SK-N-SH treated with all-trans-retinoic acid at 6 μM for 48 hours (cell line): ENCODE data around the gene NEURL1.

ENCODE experiments used
- ATAC-seq: fragments of 200-7000 bp; cut with Tn5 transposase; 3 replicates; pipeline ENCODE4 v1.9.1; 2020; ENCODE audit warnings: mild to moderate bottlenecking, moderate library complexity
- ARNTL ChIP-seq: fragments of 450-650 bp; formaldehyde crosslinking; IDR thresholded peaks from 2 replicates; pipeline ENCODE4 v1.5.0; 2020; ENCODE audit warnings: low read depth, mild to moderate bottlenecking, moderate library complexity, borderline replicate concordance
- BACH2 ChIP-seq: fragments of 250-450 bp; sonication (Bioruptor Pico); IDR thresholded peaks from 2 replicates; pipeline ENCODE4 v1.9.0; 2021; ENCODE audit warnings: mild to moderate bottlenecking, borderline replicate concordance
- CREB5 ChIP-seq: fragments of 250-450 bp; sonication (Bioruptor Pico); IDR thresholded peaks from 2 replicates; pipeline ENCODE4 v1.5.1; 2020; ENCODE audit warnings: low read depth, mild to moderate bottlenecking, moderate library complexity
- CSDC2 ChIP-seq: fragments of 250-450 bp; sonication (Bioruptor Pico); IDR thresholded peaks from 2 replicates; pipeline ENCODE4 v1.5.0; 2020; ENCODE audit warnings: mild to moderate bottlenecking, moderate library complexity
- CSRNP3 ChIP-seq: fragments of 250-450 bp; sonication (Bioruptor Pico); IDR thresholded peaks from 2 replicates; pipeline ENCODE4 v1.5.1; 2021; ENCODE audit warnings: mild to moderate bottlenecking, moderate library complexity
- ESRRG ChIP-seq: fragments of 250-450 bp; sonication (Bioruptor Pico); IDR thresholded peaks from 2 replicates; pipeline ENCODE4 v1.6.1; 2021; ENCODE audit warnings: mild to moderate bottlenecking
- GLIS3 ChIP-seq: fragments of 250-450 bp; sonication (Bioruptor Pico); IDR thresholded peaks from 2 replicates; pipeline ENCODE4 v1.5.0; 2020; ENCODE audit warnings: mild to moderate bottlenecking, moderate library complexity
- ISL1 ChIP-seq: fragments of 250-450 bp; sonication (Bioruptor Pico); IDR thresholded peaks from 2 replicates; pipeline ENCODE4 v2.1.2; 2022; ENCODE audit warnings: mild to moderate bottlenecking, moderate library complexity
- OSR1 ChIP-seq: fragments of 250-450 bp; sonication (Bioruptor Pico); IDR thresholded peaks from 2 replicates; pipeline ENCODE4 v1.8.0; 2022; ENCODE audit warnings: moderate library complexity, mild to moderate bottlenecking, inconsistent platforms
- PATZ1 ChIP-seq: fragments of 250-450 bp; sonication (Bioruptor Pico); IDR thresholded peaks from 2 replicates; pipeline ENCODE4 v1.8.0; 2020; ENCODE audit warnings: mild to moderate bottlenecking, moderate library complexity, borderline replicate concordance
- POU6F1 ChIP-seq: fragments of 250-450 bp; sonication (Bioruptor Pico); IDR thresholded peaks from 2 replicates; pipeline ENCODE4 v1.8.0; 2021; ENCODE audit warnings: low read depth, mild to moderate bottlenecking, moderate library complexity, borderline replicate concordance
- PPARA ChIP-seq: fragments of 250-450 bp; sonication (Bioruptor Pico); IDR thresholded peaks from 2 replicates; pipeline ENCODE4 v1.5.0; 2020; ENCODE audit warnings: mild to moderate bottlenecking, borderline replicate concordance
- SNAI2 ChIP-seq: fragments of 250-450 bp; sonication (Bioruptor Pico); IDR thresholded peaks from 2 replicates; pipeline ENCODE4 v1.5.0; 2020; ENCODE audit warnings: mild to moderate bottlenecking, moderate library complexity
- TCF4 ChIP-seq: fragments of 250-450 bp; sonication (Bioruptor Pico); IDR thresholded peaks from 2 replicates; pipeline ENCODE4 v1.8.0; 2021; ENCODE audit warnings: mild to moderate bottlenecking, moderate library complexity, borderline replicate concordance
- TOX ChIP-seq: fragments of 250-450 bp; sonication (Bioruptor Pico); IDR thresholded peaks from 2 replicates; pipeline ENCODE4 v1.8.0; 2021; ENCODE audit warnings: mild to moderate bottlenecking, moderate library complexity, borderline replicate concordance
- ZFP3 ChIP-seq: fragments of 250-450 bp; sonication (Bioruptor Pico); IDR thresholded peaks from 2 replicates; pipeline ENCODE4 v1.5.0; 2020; ENCODE audit warnings: mild to moderate bottlenecking, moderate library complexity
- ZFP30 ChIP-seq: fragments of 450-650 bp; formaldehyde crosslinking; IDR thresholded peaks from 2 replicates; pipeline ENCODE4 v1.5.0; 2022; ENCODE audit warnings: mild to moderate bottlenecking, moderate library complexity
- ZNF565 ChIP-seq: fragments of 450-650 bp; formaldehyde crosslinking; conservative IDR thresholded peaks from 2 replicates; pipeline ENCODE4 v1.5.0; 2020; ENCODE audit warnings: low read depth, mild to moderate bottlenecking, moderate library complexity
- ZNF8 ChIP-seq: fragments of 450-650 bp; formaldehyde crosslinking; IDR thresholded peaks from 2 replicates; pipeline ENCODE4 v1.5.0; 2020; ENCODE audit warnings: mild to moderate bottlenecking, moderate library complexity

Gene NEURL1

GRCh38 chr10:103469201-103469600 lies 24.3 kb upstream of the NEURL1 start:
- no peak for TF ChIP-seq BACH2 (CRISPR knock-in tag)
- no peak for TF ChIP-seq CREB5
- no peak for TF ChIP-seq ZNF565 (CRISPR knock-in tag)
- no peak for TF ChIP-seq TOX
- TF ChIP-seq CSRNP3 (CRISPR knock-in tag) = no peak
- no peak for TF ChIP-seq TCF4 (CRISPR knock-in tag)
- TF ChIP-seq ZFP3 (CRISPR knock-in tag) = no peak
- TF ChIP-seq ISL1 (CRISPR knock-in tag) = no peak
- no peak for TF ChIP-seq ARNTL (CRISPR knock-in tag)
- no peak for TF ChIP-seq PPARA
- no peak for TF ChIP-seq OSR1 (CRISPR knock-in tag)
- TF ChIP-seq ZFP30 (CRISPR knock-in tag) = no peak
- TF ChIP-seq SNAI2 = no peak
- no peak for TF ChIP-seq GLIS3 (CRISPR knock-in tag)
- no peak for TF ChIP-seq PATZ1 (CRISPR knock-in tag)
- TF ChIP-seq ZNF8 (CRISPR knock-in tag) = no peak
- no peak for TF ChIP-seq CSDC2 (CRISPR knock-in tag)
- no peak for ATAC-seq

GRCh38 chr10:103470761-103471653 lies 22.5 kb upstream of the NEURL1 start:
- no peak; the same call in 2 of the 3 replicates for ATAC-seq
- TF ChIP-seq ESRRG (CRISPR knock-in tag) = no peak
- no peak for TF ChIP-seq ZFP3 (CRISPR knock-in tag)

GRCh38 chr10:103472005-103472404 lies 21.5 kb upstream of the NEURL1 start:
- ATAC-seq = no peak
- TF ChIP-seq GLIS3 (CRISPR knock-in tag) (no peak), ISL1 (CRISPR knock-in tag) (no peak), CSDC2 (CRISPR knock-in tag) (no peak), CREB5 (no peak), TOX (no peak), CSRNP3 (CRISPR knock-in tag) (no peak), OSR1 (CRISPR knock-in tag) (no peak), POU6F1 (CRISPR knock-in tag) (no peak)
